Measurements from ENCODE around the gene TWF2. TPM values are rescaled to one million over a fixed set of nuclear protein-coding genes. Genes with fewer than 3 reads are reported as not detected.

The TWF2 gene
- total and polyA plus RNA-seq, 2 of the 13 experiments (the other 11 are each of a cell fraction or from before 2014, with no cell fraction given), result 45.5 to 108 TPM

DNA sequence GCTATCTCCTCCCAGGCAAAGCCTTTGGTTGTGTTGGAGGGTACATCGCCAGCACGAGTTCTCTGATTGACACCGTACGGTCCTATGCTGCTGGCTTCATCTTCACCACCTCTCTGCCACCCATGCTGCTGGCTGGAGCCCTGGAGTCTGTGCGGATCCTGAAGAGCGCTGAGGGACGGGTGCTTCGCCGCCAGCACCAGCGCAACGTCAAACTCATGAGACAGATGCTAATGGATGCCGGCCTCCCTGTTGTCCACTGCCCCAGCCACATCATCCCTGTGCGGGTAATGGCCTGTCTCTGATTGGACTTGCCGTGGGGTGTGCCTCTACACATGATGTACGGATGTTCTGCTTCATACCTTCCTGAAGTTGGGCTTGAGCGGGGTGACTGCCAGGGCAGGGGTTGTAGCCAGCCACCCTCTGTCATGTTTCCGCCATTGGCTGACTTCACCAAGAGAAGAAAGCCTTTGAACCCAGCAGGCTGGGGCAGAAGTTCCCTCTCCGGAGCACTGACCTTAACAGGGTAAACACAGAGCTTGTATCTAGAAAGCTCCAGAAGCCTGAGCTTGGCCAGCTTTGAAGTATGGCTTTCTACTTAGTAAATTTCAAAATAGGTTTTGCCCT is 27.6 kb downstream of the TWF2 start (continued):
- TF ChIP-seq, protein P1, sequence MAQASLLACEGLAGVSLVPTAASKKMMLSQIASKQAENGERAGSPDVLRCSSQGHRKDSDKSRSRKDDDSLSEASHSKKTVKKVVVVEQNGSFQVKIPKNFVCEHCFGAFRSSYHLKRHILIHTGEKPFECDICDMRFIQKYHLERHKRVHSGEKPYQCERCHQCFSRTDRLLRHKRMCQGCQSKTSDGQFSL (CRISPR knock-in tag; IDR thresholded peaks at IDR 0.05), result no peak
- TF ChIP-seq, protein P2, sequence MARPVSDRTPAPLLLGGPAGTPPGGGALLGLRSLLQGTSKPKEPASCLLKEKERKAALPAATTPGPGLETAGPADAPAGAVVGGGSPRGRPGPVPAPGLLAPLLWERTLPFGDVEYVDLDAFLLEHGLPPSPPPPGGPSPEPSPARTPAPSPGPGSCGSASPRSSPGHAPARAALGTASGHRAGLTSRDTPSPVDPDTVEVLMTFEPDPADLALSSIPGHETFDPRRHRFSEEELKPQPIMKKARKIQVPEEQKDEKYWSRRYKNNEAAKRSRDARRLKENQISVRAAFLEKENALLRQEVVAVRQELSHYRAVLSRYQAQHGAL (CRISPR knock-in tag; IDR thresholded peaks at IDR 0.05; ENCODE audit: not compliant biosample characterization), result no peak
- TF ChIP-seq ZSCAN21 (CRISPR knock-in tag; IDR thresholded peaks at IDR 0.05; ENCODE audit: borderline replicate concordance) (no peak), SALL2 (CRISPR knock-in tag; IDR thresholded peaks at IDR 0.05) (no peak), BRD4 (CRISPR knock-in tag; IDR thresholded peaks at IDR 0.05) (no peak), NFRKB (IDR thresholded peaks at IDR 0.05) (no peak), PAF1 (CRISPR knock-in tag; IDR thresholded peaks at IDR 0.05) (no peak), ZNF441 (CRISPR knock-in tag; IDR thresholded peaks at IDR 0.05; ENCODE audit: borderline replicate concordance) (no peak), ZNF569 (CRISPR knock-in tag; IDR thresholded peaks at IDR 0.05; ENCODE audit: borderline replicate concordance) (no peak), ZBTB3 (CRISPR knock-in tag; IDR thresholded peaks at IDR 0.05; ENCODE audit: borderline replicate concordance, low read depth) (no peak), ZNF709 (CRISPR knock-in tag; IDR thresholded peaks at IDR 0.05) (no peak), PHF21A (CRISPR knock-in tag; IDR thresholded peaks at IDR 0.05) (no peak), ZNF572 (CRISPR knock-in tag; IDR thresholded peaks at IDR 0.05) (no peak), ZNF550 (CRISPR knock-in tag; IDR thresholded peaks at IDR 0.05; ENCODE audit: borderline replicate concordance) (no peak), ZNF672 (CRISPR knock-in tag; IDR thresholded peaks at IDR 0.05) (no peak), ZFP37 (CRISPR knock-in tag; IDR thresholded peaks at IDR 0.05; ENCODE audit: borderline replicate concordance) (no peak), BCL6 (CRISPR knock-in tag; IDR thresholded peaks at IDR 0.05) (peak; percentile 50; the same call in 1 of the 2 replicates), NCOA1 (CRISPR knock-in tag; IDR thresholded peaks at IDR 0.05) (no peak), ZFP36L2 (CRISPR knock-in tag; IDR thresholded peaks at IDR 0.05) (no peak), GZF1 (CRISPR knock-in tag; IDR thresholded peaks at IDR 0.05) (no peak), SKI (IDR thresholded peaks at IDR 0.05; ENCODE audit: partially characterized antibody) (no peak), ELF3 (CRISPR knock-in tag; IDR thresholded peaks at IDR 0.05) (no peak)
- TF ChIP-seq, protein P3, sequence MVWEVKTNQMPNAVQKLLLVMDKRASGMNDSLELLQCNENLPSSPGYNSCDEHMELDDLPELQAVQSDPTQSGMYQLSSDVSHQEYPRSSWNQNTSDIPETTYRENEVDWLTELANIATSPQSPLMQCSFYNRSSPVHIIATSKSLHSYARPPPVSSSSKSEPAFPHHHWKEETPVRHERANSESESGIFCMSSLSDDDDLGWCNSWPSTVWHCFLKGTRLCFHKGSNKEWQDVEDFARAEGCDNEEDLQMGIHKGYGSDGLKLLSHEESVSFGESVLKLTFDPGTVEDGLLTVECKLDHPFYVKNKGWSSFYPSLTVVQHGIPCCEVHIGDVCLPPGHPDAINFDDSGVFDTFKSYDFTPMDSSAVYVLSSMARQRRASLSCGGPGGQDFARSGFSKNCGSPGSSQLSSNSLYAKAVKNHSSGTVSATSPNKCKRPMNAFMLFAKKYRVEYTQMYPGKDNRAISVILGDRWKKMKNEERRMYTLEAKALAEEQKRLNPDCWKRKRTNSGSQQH (CRISPR knock-in tag; IDR thresholded peaks at IDR 0.05; ENCODE audit: low read depth), result no peak
- TF ChIP-seq, protein P4, sequence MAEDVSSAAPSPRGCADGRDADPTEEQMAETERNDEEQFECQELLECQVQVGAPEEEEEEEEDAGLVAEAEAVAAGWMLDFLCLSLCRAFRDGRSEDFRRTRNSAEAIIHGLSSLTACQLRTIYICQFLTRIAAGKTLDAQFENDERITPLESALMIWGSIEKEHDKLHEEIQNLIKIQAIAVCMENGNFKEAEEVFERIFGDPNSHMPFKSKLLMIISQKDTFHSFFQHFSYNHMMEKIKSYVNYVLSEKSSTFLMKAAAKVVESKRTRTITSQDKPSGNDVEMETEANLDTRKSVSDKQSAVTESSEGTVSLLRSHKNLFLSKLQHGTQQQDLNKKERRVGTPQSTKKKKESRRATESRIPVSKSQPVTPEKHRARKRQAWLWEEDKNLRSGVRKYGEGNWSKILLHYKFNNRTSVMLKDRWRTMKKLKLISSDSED (CRISPR knock-in tag; IDR thresholded peaks at IDR 0.05), result no peak
- TF ChIP-seq, protein P5, sequence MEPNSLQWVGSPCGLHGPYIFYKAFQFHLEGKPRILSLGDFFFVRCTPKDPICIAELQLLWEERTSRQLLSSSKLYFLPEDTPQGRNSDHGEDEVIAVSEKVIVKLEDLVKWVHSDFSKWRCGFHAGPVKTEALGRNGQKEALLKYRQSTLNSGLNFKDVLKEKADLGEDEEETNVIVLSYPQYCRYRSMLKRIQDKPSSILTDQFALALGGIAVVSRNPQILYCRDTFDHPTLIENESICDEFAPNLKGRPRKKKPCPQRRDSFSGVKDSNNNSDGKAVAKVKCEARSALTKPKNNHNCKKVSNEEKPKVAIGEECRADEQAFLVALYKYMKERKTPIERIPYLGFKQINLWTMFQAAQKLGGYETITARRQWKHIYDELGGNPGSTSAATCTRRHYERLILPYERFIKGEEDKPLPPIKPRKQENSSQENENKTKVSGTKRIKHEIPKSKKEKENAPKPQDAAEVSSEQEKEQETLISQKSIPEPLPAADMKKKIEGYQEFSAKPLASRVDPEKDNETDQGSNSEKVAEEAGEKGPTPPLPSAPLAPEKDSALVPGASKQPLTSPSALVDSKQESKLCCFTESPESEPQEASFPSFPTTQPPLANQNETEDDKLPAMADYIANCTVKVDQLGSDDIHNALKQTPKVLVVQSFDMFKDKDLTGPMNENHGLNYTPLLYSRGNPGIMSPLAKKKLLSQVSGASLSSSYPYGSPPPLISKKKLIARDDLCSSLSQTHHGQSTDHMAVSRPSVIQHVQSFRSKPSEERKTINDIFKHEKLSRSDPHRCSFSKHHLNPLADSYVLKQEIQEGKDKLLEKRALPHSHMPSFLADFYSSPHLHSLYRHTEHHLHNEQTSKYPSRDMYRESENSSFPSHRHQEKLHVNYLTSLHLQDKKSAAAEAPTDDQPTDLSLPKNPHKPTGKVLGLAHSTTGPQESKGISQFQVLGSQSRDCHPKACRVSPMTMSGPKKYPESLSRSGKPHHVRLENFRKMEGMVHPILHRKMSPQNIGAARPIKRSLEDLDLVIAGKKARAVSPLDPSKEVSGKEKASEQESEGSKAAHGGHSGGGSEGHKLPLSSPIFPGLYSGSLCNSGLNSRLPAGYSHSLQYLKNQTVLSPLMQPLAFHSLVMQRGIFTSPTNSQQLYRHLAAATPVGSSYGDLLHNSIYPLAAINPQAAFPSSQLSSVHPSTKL (CRISPR knock-in tag; IDR thresholded peaks at IDR 0.05), result peak; percentile 24; the same call in 1 of the 2 replicates
